Neural cell (in vitro differentiated cells): ENCODE results near the gene BROX. TPM values are rescaled to one million over a fixed set of nuclear protein-coding genes. Genes with fewer than 3 reads are reported as not detected.

ENCODE experiments used
- H2AFZ ChIP-seq: fragments of 200-600, 300-800 bp; sonication (generic), shearing (Covaris generic); 2 replicates; pipeline ENCODE4 v1.6.0; 2014; ENCODE audit warnings: low read depth, mild to moderate bottlenecking, antibody characterized with exemption, low read length, moderate library complexity
- H3F3A ChIP-seq: fragments of 200-600 bp; shearing (Covaris generic); 2 replicates; pipeline ENCODE4 v1.6.1; 2016; ENCODE audit warnings: mild to moderate bottlenecking, moderate library complexity, mixed read lengths, antibody characterized with exemption, low read length; ENCODE audit not compliant: insufficient read depth, poor library complexity, severe bottlenecking
- H3K27ac ChIP-seq: fragments of 200-600, 300-800 bp; sonication (generic), shearing (Covaris generic); 2 replicates; pipeline ENCODE4 v1.5.1; 2014; ENCODE audit warnings: mild to moderate bottlenecking, low read length, moderate library complexity
- H3K27me3 ChIP-seq: fragments of 300-800, 200-600 bp; sonication (generic), shearing (Covaris generic); 2 replicates; pipeline ENCODE4 v1.6.0; 2014; ENCODE audit warnings: mild to moderate bottlenecking, low read depth, low read length, moderate library complexity; ENCODE audit not compliant: insufficient read depth
- H3K36me3 ChIP-seq: fragments of 300-800, 200-600 bp; sonication (generic), shearing (Covaris generic); 2 replicates; pipeline ENCODE4 v1.5.1; 2014; ENCODE audit warnings: mild to moderate bottlenecking, antibody characterized with exemption, low read length, moderate library complexity; ENCODE audit not compliant: insufficient read depth
- H3K4me2 ChIP-seq: fragments of 300-800, 200-600 bp; sonication (generic), shearing (Covaris generic); 2 replicates; pipeline ENCODE4 v1.6.0; 2014; ENCODE audit warnings: mild to moderate bottlenecking, low read length
- H3K4me3 ChIP-seq: fragments of 300-800, 200-600 bp; sonication (generic), shearing (Covaris generic); 2 replicates; pipeline ENCODE4 v1.5.1; 2014; ENCODE audit warnings: mild to moderate bottlenecking, low read length, moderate library complexity
- H3K79me2 ChIP-seq: fragments of 200-600 bp; shearing (Covaris generic); replicated peaks from 2 replicates; pipeline ENCODE4 v1.6.0; 2014; ENCODE audit warnings: mild to moderate bottlenecking, low read length, moderate library complexity; ENCODE audit not compliant: insufficient read depth
- H3K9ac ChIP-seq: fragments of 300-800, 200-600 bp; sonication (generic), shearing (Covaris generic); 2 replicates; pipeline ENCODE4 v1.6.1; 2016; ENCODE audit warnings: mild to moderate bottlenecking, low read length, mixed read lengths
- H3K9me2 ChIP-seq: fragments of 200-600 bp; shearing (Covaris generic); 2 replicates; pipeline ENCODE4 v1.6.1; 2016; ENCODE audit warnings: mild to moderate bottlenecking, low read length, mixed read lengths; ENCODE audit not compliant: insufficient read depth
- H3K9me3 ChIP-seq: fragments of 200-600, 300-800 bp; sonication (generic), shearing (Covaris generic); 2 replicates; pipeline ENCODE4 v1.6.1; 2016; ENCODE audit warnings: mild to moderate bottlenecking, mixed run types, low read length, moderate library complexity, mixed read lengths
- H4K20me1 ChIP-seq: fragments of 200-600 bp; shearing (Covaris generic); 2 replicates; pipeline ENCODE4 v1.6.1; 2016; ENCODE audit warnings: mild to moderate bottlenecking, mixed run types; ENCODE audit not compliant: insufficient read depth
- CTCF ChIP-seq: fragments of 450-650 bp; IDR thresholded peaks from 2 replicates; pipeline ENCODE4 v1.5.1; 2014; ENCODE audit warnings: antibody characterized with exemption, mild to moderate bottlenecking, moderate library complexity; ENCODE audit not compliant: poor library complexity, severe bottlenecking
- EP300 ChIP-seq: fragments of 450-650 bp; conservative IDR thresholded peaks from 2 replicates; pipeline ENCODE4 v1.6.1; 2014; ENCODE audit warnings: antibody characterized with exemption, mild to moderate bottlenecking, moderate library complexity; ENCODE audit not compliant: poor library complexity, severe bottlenecking
- EZH2 ChIP-seq: fragments of 200-600, 300-800 bp; shearing (Covaris generic), sonication (generic); IDR thresholded peaks from 2 replicates; pipeline ENCODE4 v1.6.1; 2014; ENCODE audit warnings: antibody characterized with exemption, low read length, borderline replicate concordance, mild to moderate bottlenecking; ENCODE audit not compliant: insufficient read depth, poor library complexity, severe bottlenecking
- MXI1 ChIP-seq: fragments of 450-650 bp; conservative IDR thresholded peaks from 2 replicates; pipeline ENCODE4 v1.6.1; 2014; ENCODE audit warnings: antibody characterized with exemption, mild to moderate bottlenecking; ENCODE audit not compliant: poor library complexity, severe bottlenecking
- POLR2AphosphoS5 ChIP-seq: IDR thresholded peaks from 2 replicates; pipeline ENCODE4 v1.6.1; 2012
- REST ChIP-seq: IDR thresholded peaks from 2 replicates; pipeline ENCODE4 v1.6.1; 2012; ENCODE audit warnings: borderline replicate concordance
- SMC3 ChIP-seq: fragments of 450-650 bp; conservative IDR thresholded peaks from 2 replicates; pipeline ENCODE4 v1.6.1; 2014; ENCODE audit warnings: antibody characterized with exemption, mild to moderate bottlenecking, moderate library complexity; ENCODE audit not compliant: poor library complexity
- TAF1 ChIP-seq: IDR thresholded peaks from 2 replicates; pipeline ENCODE4 v1.6.1; 2012; ENCODE audit warnings: low read depth
- polyA plus RNA-seq: library from polyadenylated mRNA; depleted of rRNA; stranded (reverse); fragments of >200 nt; gene quantifications from 2 replicates; pipeline ENCODE4 v1.2.3, GENCODE V29; 2014

The BROX gene
- polyA plus RNA-seq, 1 donor from 2014 or later, result 22.6 TPM

- H2AFZ ChIP-seq, result no peak overlapping the region
- no peaks in the 10 kb centered on the region for H3K79me2 ChIP-seq
- H3K36me3 ChIP-seq, result no peaks in the 10 kb centered on the region
- H3K4me2 ChIP-seq, result no peak overlapping the region
- no peaks in the 10 kb centered on the region for H4K20me1 ChIP-seq
- no peak overlapping the region for H3K4me3 ChIP-seq
- H3K9ac ChIP-seq, result no peak overlapping the region
- no peak overlapping the region for H3K27ac ChIP-seq
- H3K9me2 ChIP-seq, result no peaks in the 10 kb centered on the region
- H3K27me3 ChIP-seq, result no peaks in the 10 kb centered on the region
- TF ChIP-seq TAF1 (no peak), EP300 (no peak), REST (no peak), EZH2 (no peak), MXI1 (no peak), POLR2AphosphoS5 (no peak), CTCF (no peak)
- H3K9me3 ChIP-seq, result peaks cover 6% of the 10 kb centered on the region
- H3F3A ChIP-seq, result no peaks in the 10 kb centered on the region
Measured at GRCh38 chr1:222768592-222768991, 56.2 kb downstream of the BROX start.

GRCh38 chr1:222769181-222769580 is 56.8 kb downstream of the BROX start:
- no peaks in the 10 kb centered on the region for H4K20me1 ChIP-seq
- H3K9ac ChIP-seq, result no peak overlapping the region
- H3K4me2 ChIP-seq, result no peak overlapping the region
- no peaks in the 10 kb centered on the region for H3K36me3 ChIP-seq
- H3K27me3 ChIP-seq, result no peaks in the 10 kb centered on the region
- no peak for TF ChIP-seq CTCF
- TF ChIP-seq SMC3, result no peak
- H3K9me2 ChIP-seq, result no peaks in the 10 kb centered on the region
- H3K9me3 ChIP-seq, result peaks cover 6% of the 10 kb centered on the region
- H3F3A ChIP-seq, result no peaks in the 10 kb centered on the region
- no peak overlapping the region for H3K27ac ChIP-seq
- no peaks in the 10 kb centered on the region for H3K79me2 ChIP-seq
- H3K4me3 ChIP-seq, result no peak overlapping the region
- H2AFZ ChIP-seq, result no peak overlapping the region
